SK-N-MC (cell line): Measurements from ENCODE around the gene SLU7.

Experiments used
- DNase-seq: peaks from one replicate; pipeline ENCODE4 v3.0.0-alpha.2; 2011; ENCODE audit warnings: low read depth, low spot score
- H3K27ac ChIP-seq: fragments of 200-600 bp; sonication (generic); 2 replicates; pipeline ENCODE4 v1.5.1; 2016; ENCODE audit warnings: mixed run types
- H3K36me3 ChIP-seq: fragments of 200-600 bp; sonication (generic); 2 replicates; pipeline ENCODE4 v1.6.1; 2017; ENCODE audit warnings: antibody characterized with exemption, low read length, mixed read lengths; ENCODE audit not compliant: insufficient read depth
- H3K4me3 ChIP-seq: fragments of 200-600 bp; sonication (generic); 2 replicates; pipeline ENCODE4 v1.5.1; 2016
- H3K9ac ChIP-seq: fragments of 200-600 bp; sonication (generic); 2 replicates; pipeline ENCODE4 v1.8.0; 2017; ENCODE audit warnings: mixed run types, mixed read lengths; ENCODE audit not compliant: insufficient read length
- H3K9me3 ChIP-seq: fragments of 200-600 bp; sonication (generic); 2 replicates; pipeline ENCODE4 v1.6.1; 2017; ENCODE audit warnings: low read depth, mild to moderate bottlenecking, antibody characterized with exemption, low read length, moderate library complexity, mixed read lengths
- EZH2 ChIP-seq: fragments of 200-600 bp; sonication (generic); IDR thresholded peaks from one replicate; pipeline ENCODE4 v1.6.1; 2017; ENCODE audit warnings: antibody characterized with exemption
- FOXP2 ChIP-seq: optimal IDR thresholded peaks from 2 replicates; pipeline ENCODE3; 2011; ENCODE audit warnings: mild to moderate bottlenecking, moderate library complexity; ENCODE audit not compliant: insufficient read depth; ENCODE audit errors: extremely low read length, control extremely low read depth
- POLR2AphosphoS5 ChIP-seq: IDR thresholded peaks from 2 replicates; pipeline ENCODE4 v1.6.1; 2012; ENCODE audit warnings: mild to moderate bottlenecking, low read depth, low read length, borderline replicate concordance

Gene SLU7

GRCh38 chr5:160398806-160399205 is 20.1 kb downstream of the SLU7 start:
- DNase-seq: no peak
- no peak for TF ChIP-seq EZH2
- peaks cover 18% of the 10 kb centered on the region for H3K36me3 ChIP-seq
- peak overlapping the region; percentile 89 for H3K4me3 ChIP-seq
- H3K9ac ChIP-seq: peak overlapping the region; percentile 97
- 0 out of 2 replicates have a peak overlapping the region, but pooled peaks have one; percentile 29 for H3K27ac ChIP-seq
- H3K9me3 ChIP-seq: no peaks in the 10 kb centered on the region

GRCh38 chr5:160397492-160397891 is 21.4 kb downstream of the SLU7 start:
- TF ChIP-seq POLR2AphosphoS5 (no peak), FOXP2 (no peak), EZH2 (no peak)
- H3K27ac ChIP-seq: no peak overlapping the region
- no peaks in the 10 kb centered on the region for H3K9me3 ChIP-seq
- no peak for DNase-seq
- peaks cover 8% of the 10 kb centered on the region for H3K36me3 ChIP-seq
- H3K4me3 ChIP-seq: no peak overlapping the region
- H3K9ac ChIP-seq: no peak overlapping the region

GRCh38 chr5:160395111-160395510 is 23.8 kb downstream of the SLU7 start:
- H3K36me3 ChIP-seq: no peaks in the 10 kb centered on the region; the same call in 1 of the 2 replicates
- TF ChIP-seq EZH2 (no peak), FOXP2 (no peak), POLR2AphosphoS5 (no peak)
- H3K9me3 ChIP-seq: no peaks in the 10 kb centered on the region
- H3K9ac ChIP-seq: no peak overlapping the region
- H3K27ac ChIP-seq: no peak overlapping the region
- DNase-seq: no peak
- H3K4me3 ChIP-seq: no peak overlapping the region

GRCh38 chr5:160390787-160391696 is 27.8 kb downstream of the SLU7 start:
- no peak for DNase-seq
- H3K4me3 ChIP-seq: no peak overlapping the region
- no peaks in the 10 kb centered on the region for H3K9me3 ChIP-seq
- H3K36me3 ChIP-seq: no peaks in the 10 kb centered on the region
- no peak overlapping the region for H3K27ac ChIP-seq
- TF ChIP-seq FOXP2 (no peak), EZH2 (no peak), POLR2AphosphoS5 (no peak)
- H3K9ac ChIP-seq: no peak overlapping the region

GRCh38 chr5:160387445-160387844 is 31.4 kb downstream of the SLU7 start:
- H3K9me3 ChIP-seq: no peaks in the 10 kb centered on the region
- H3K27ac ChIP-seq: no peak overlapping the region
- no peaks in the 10 kb centered on the region for H3K36me3 ChIP-seq
- DNase-seq: no peak
- no peak overlapping the region for H3K9ac ChIP-seq
- no peak for TF ChIP-seq EZH2
- TF ChIP-seq POLR2AphosphoS5: no peak
- TF ChIP-seq FOXP2: no peak
- H3K4me3 ChIP-seq: no peak overlapping the region

GRCh38 chr5:160385496-160385895 is 33.4 kb downstream of the SLU7 start:
- Histone ChIP-seq H3K9me3 (no peaks in the 10 kb centered on the region), H3K4me3 (no peak overlapping the region), H3K27ac (no peak overlapping the region), H3K9ac (no peak overlapping the region), H3K36me3 (no peaks in the 10 kb centered on the region)
- no peak for DNase-seq
- TF ChIP-seq POLR2AphosphoS5 (no peak), FOXP2 (no peak), EZH2 (no peak)

- no peak overlapping the region for H3K27ac ChIP-seq
- TF ChIP-seq FOXP2: no peak
- H3K4me3 ChIP-seq: no peak overlapping the region
- H3K36me3 ChIP-seq: no peaks in the 10 kb centered on the region
- no peak overlapping the region for H3K9ac ChIP-seq
- DNase-seq: no peak
- H3K9me3 ChIP-seq: no peaks in the 10 kb centered on the region
Measured at GRCh38 chr5:160384681-160385080, 34.2 kb downstream of the SLU7 start.

- no peak overlapping the region for H3K27ac ChIP-seq
- no peak overlapping the region for H3K4me3 ChIP-seq
- no peak for DNase-seq
- H3K9me3 ChIP-seq: no peaks in the 10 kb centered on the region
- H3K36me3 ChIP-seq: no peaks in the 10 kb centered on the region
- H3K9ac ChIP-seq: no peak overlapping the region
- no peak for TF ChIP-seq EZH2
- TF ChIP-seq FOXP2: no peak
Measured at GRCh38 chr5:160382346-160382745, 36.5 kb downstream of the SLU7 start.

GRCh38 chr5:160380041-160380440 is 38.8 kb downstream of the SLU7 start:
- TF ChIP-seq POLR2AphosphoS5: no peak
- Histone ChIP-seq H3K27ac (no peak overlapping the region), H3K9ac (no peak overlapping the region), H3K4me3 (no peak overlapping the region), H3K9me3 (no peaks in the 10 kb centered on the region), H3K36me3 (no peaks in the 10 kb centered on the region)
- DNase-seq: no peak
